ENCODE measurements around the gene MEF2D. TPM values are rescaled to one million over a fixed set of nuclear protein-coding genes. Genes with fewer than 3 reads are reported as not detected.

The MEF2D gene
- total RNA-seq, 1 donor from 2014 or later, result 29.8 TPM

DNA sequence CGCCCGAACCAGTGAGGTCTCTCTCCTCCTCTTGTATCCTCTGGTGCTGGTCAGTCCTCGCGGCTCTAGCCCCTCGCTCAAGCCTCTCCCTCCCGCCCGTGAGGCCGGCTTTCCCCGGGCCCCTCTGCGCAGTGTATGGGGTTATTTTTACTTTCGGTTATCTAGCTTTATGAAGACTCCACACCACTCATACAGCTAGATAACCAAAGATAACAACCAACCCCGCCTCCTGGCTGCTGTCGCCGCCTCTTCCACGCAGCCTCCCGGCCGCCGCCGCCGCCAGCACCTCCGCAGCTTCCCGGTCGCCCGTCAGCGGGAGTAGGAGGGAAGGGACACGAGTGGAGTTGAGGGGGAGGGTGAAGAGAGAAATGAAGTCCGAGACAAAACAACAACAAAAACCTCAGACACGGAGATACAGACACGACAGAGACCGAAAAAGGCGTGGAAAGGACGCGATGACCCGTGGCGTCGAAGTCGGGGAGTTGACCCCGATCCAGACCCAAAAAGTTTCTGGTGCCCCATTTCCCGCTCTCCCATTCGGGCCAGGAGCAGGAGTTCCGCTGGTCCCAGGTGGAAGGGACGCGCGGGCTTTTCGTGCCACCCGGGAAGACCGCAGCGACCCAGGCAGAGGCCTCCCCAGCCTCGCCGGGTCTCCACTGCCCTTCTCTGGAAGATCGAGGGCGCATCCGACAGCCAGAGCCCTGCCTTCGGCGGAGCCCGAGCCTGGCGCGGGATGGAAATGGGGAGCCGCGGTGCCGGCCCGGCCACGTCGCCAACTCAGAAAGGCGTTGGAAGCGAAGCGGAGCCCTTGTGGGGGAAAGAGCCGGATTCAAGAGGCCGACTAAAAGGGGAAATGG, 80.1 kb downstream of the MEF2D start:
- Mint-ChIP-seq H3K9me3 (no peaks in the 10 kb centered on the region), H3K36me3 (ENCODE audit: low read depth) (no peaks in the 10 kb centered on the region), H3K4me3 (peak overlapping the region; percentile 87), H3K27ac (no peak overlapping the region), H3K27me3 (peaks cover 91% of the 10 kb centered on the region), H3K4me1 (peaks cover 14% of the 10 kb centered on the region)
- DNase-seq, result peak; percentile 86
- intact Hi-C loops (cut with micrococcal nuclease), result loop anchor here (2.0 kb wide), 1 partner anchor 18 kb away; no protein-coding TSS in a partner anchor

DNA sequence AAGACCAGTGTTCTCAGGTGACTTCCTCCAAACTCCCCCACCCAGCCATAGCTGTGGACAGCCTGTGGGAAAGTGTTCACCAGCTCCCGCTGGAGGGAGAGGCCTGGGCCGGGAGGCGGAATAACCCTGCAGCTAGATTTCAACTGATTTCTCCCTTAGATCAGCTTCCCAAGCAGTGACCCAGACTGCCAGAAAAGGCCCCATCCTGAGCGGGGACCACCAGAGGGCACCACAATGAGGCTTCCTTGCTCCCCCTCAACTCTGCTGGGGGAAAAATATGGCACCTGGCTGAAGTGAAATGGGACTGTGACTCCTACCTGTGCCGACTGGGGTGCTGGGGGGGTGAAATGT, 80.7 kb downstream of the MEF2D start:
- H3K9me3 Mint-ChIP-seq, result no peaks in the 10 kb centered on the region
- H3K4me3 Mint-ChIP-seq, result peak overlapping the region; percentile 87
- intact Hi-C loops (cut with micrococcal nuclease), result loop anchor here (2.0 kb wide), 1 partner anchor 19 kb away; no protein-coding TSS in a partner anchor
- DNase-seq, result no peak
- peaks cover 14% of the 10 kb centered on the region for H3K4me1 Mint-ChIP-seq
- no peak overlapping the region for H3K27ac Mint-ChIP-seq
- H3K36me3 Mint-ChIP-seq (ENCODE audit: low read depth), result no peaks in the 10 kb centered on the region
- peaks cover 91% of the 10 kb centered on the region for H3K27me3 Mint-ChIP-seq

- H3K9me3 Mint-ChIP-seq, result peaks cover 6% of the 10 kb centered on the region
- no peak overlapping the region for H3K4me3 Mint-ChIP-seq
- H3K27me3 Mint-ChIP-seq, result peaks cover 85% of the 10 kb centered on the region
- peaks cover 14% of the 10 kb centered on the region for H3K4me1 Mint-ChIP-seq
- no peak overlapping the region for H3K27ac Mint-ChIP-seq
- no peak for DNase-seq
- no peaks in the 10 kb centered on the region for H3K36me3 Mint-ChIP-seq (ENCODE audit: low read depth)
- intact Hi-C loops (cut with micrococcal nuclease), result no loop called here
Observed at GRCh38 chr1:156418416-156419070, 82.0 kb downstream of the MEF2D start.

- Mint-ChIP-seq H3K9me3 (peaks cover 6% of the 10 kb centered on the region), H3K4me1 (peaks cover 14% of the 10 kb centered on the region), H3K27me3 (peaks cover 74% of the 10 kb centered on the region), H3K27ac (no peak overlapping the region), H3K4me3 (no peak overlapping the region), H3K36me3 (ENCODE audit: low read depth) (no peaks in the 10 kb centered on the region)
- intact Hi-C loops (cut with micrococcal nuclease), result no loop called here
- DNase-seq, result no peak
Observed at GRCh38 chr1:156417401-156418020, 83.1 kb downstream of the MEF2D start.

DNA sequence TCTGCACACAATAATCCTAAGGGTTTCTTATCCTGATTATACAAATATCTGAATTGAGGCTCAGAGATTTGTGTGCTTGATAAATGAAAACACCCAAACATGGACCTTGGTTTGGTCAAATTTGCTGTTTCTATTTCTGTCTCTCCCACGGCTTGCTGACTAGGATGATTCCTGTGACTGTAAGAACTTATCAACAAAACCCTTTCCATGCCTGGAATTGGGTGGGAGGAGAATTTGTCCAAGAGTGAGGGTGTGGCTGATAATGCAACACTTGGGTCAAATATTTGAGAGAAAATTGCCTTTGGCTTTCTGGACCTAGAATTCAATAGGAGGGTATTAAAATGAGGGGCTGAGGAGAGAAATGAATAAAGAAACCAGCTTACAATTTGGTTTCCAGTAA, 83.6 kb downstream of the MEF2D start:
- Mint-ChIP-seq H3K27ac (no peak overlapping the region), H3K4me1 (peaks cover 12% of the 10 kb centered on the region), H3K4me3 (no peak overlapping the region), H3K36me3 (ENCODE audit: low read depth) (no peaks in the 10 kb centered on the region), H3K9me3 (peaks cover 6% of the 10 kb centered on the region), H3K27me3 (peaks cover 73% of the 10 kb centered on the region)
- intact Hi-C loops (cut with micrococcal nuclease), result no loop called here
- DNase-seq, result no peak

DNA sequence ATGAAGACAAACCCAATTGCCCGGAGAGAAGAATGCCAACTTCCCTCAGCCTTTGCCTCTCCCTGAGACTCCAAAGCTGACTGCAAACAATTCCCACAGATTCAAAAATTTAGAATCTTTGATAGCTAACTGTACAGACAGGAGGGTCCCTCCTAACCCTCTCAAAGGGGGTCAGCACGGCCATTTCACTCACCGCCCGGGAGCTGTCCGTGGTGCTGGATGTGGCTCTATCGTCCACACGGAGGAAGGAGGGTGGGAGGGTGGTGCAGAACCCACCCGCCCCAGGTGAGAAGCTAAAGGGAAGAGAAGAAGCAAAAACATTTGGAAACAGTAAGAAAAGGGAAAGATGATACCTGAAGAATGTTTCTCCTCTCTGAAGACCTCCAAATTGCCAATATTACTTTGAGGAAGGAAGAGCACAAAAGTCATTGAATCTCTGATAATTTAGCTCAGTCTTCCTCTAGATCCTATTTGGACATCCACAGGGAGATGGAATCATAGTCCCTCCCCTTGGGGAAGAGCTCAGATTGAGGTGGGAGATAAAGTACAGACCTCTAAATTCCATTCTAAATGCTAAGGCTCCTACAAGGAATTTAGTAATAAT, 86.0 kb downstream of the MEF2D start:
- intact Hi-C loops (cut with micrococcal nuclease), result no loop called here
- no peak overlapping the region for H3K27ac Mint-ChIP-seq
- H3K27me3 Mint-ChIP-seq, result peaks cover 68% of the 10 kb centered on the region
- peak; percentile 79 for DNase-seq
- no peaks in the 10 kb centered on the region for H3K36me3 Mint-ChIP-seq (ENCODE audit: low read depth)
- H3K4me3 Mint-ChIP-seq, result no peak overlapping the region
- no peaks in the 10 kb centered on the region for H3K4me1 Mint-ChIP-seq
- H3K9me3 Mint-ChIP-seq, result peaks cover 6% of the 10 kb centered on the region

Other genes with a start within 250 kb of the MEF2D start
- 93.8 and 95.8 TPM in 2 replicates for gene SMG5, start 217.9 kb downstream of the MEF2D start, total RNA-seq
- gene TMEM79, start 216.4 kb downstream of the MEF2D start, total RNA-seq, result 8.6 and 9.3 TPM in 2 replicates
- 15.7 and 16.9 TPM in 2 replicates for gene GLMP, start 205.1 kb downstream of the MEF2D start, total RNA-seq
- 0.54 and 1.0 TPM in 2 replicates for gene VHLL, start 201.5 kb downstream of the MEF2D start, total RNA-seq
- gene CCT3, start 162.5 kb downstream of the MEF2D start, total RNA-seq, result 623 TPM in 2 replicates
- 0.47 and 0.82 TPM in 2 replicates for gene TSACC, start 162.2 kb downstream of the MEF2D start, total RNA-seq
- not detected in 2 replicates for gene RHBG, start 131.6 kb downstream of the MEF2D start, total RNA-seq
- 10.5 and 11.2 TPM in 2 replicates for gene IQGAP3, start 71.8 kb upstream of the MEF2D start, total RNA-seq
- 4.6 and 5.4 TPM in 2 replicates for gene TTC24, start 78.9 kb upstream of the MEF2D start, total RNA-seq
- 84.1 and 90.2 TPM in 2 replicates for gene NAXE, start 91.0 kb upstream of the MEF2D start, total RNA-seq
- gene GPATCH4, start 100.7 kb upstream of the MEF2D start, total RNA-seq, result 99.0 and 99.2 TPM in 2 replicates
- gene HAPLN2, start 118.6 kb upstream of the MEF2D start, total RNA-seq, result not detected in 2 replicates
- gene BCAN, start 141.3 kb upstream of the MEF2D start, total RNA-seq, result not detected in 2 replicates
- gene NES, start 176.6 kb upstream of the MEF2D start, total RNA-seq, result 0.05 TPM in 2 replicates
- 0.62 and 1.4 TPM in 2 replicates for gene CRABP2, start 204.8 kb upstream of the MEF2D start, total RNA-seq
- gene METTL25B, start 227.7 kb upstream of the MEF2D start, total RNA-seq, result 35.9 and 40.5 TPM in 2 replicates
- gene ISG20L2, start 228.0 kb upstream of the MEF2D start, total RNA-seq, result 75.4 and 83.1 TPM in 2 replicates
- gene MRPL24, start 240.3 kb upstream of the MEF2D start, total RNA-seq, result 134 and 135 TPM in 2 replicates

All from activated CD4-positive, alpha-beta T cell treated with anti-CD3 and anti-CD28 coated beads, Interleukin-2, amount 10 ng/mL, durations not matched to agents 24 days and 14 days (primary cell).